ENCODE data around the gene RRAGB.
"Not testable (repeated sequence)": the region's sequence is repeated elsewhere in the genome, so short reads cannot be mapped to it uniquely, and the experiment has no call there.

RRAGB gene

GRCh38 chrX:55717521-55718497 lies at the start of gene RRAGB:
RRAGB (plus strand) TSS chrX:55717749; CDS start chrX:55718328, 579 bp downstream.
- DNase-seq (ENCODE audit: extremely low spot score) = peak; percentile 88
- CTCF ChIA-PET = interaction anchor here (0.7 to 1.4 kb wide), 12 partner anchors 10 to 266 kb away, joined by 3 to 9 read pairs (median 4); partner anchors contain the start of gene MAGEH1
- TF ChIP-seq CTCF (IDR thresholded peaks at IDR 0.05; ENCODE audit: control extremely low read depth, extremely low read depth, low read depth, missing control alignments) = peak; percentile 52
- POLR2A ChIA-PET = interaction anchor here (1.0 kb wide), 1 partner anchor 266 kb away, joined by 4 read pairs; the partner anchor contains the start of gene MAGEH1

DNA sequence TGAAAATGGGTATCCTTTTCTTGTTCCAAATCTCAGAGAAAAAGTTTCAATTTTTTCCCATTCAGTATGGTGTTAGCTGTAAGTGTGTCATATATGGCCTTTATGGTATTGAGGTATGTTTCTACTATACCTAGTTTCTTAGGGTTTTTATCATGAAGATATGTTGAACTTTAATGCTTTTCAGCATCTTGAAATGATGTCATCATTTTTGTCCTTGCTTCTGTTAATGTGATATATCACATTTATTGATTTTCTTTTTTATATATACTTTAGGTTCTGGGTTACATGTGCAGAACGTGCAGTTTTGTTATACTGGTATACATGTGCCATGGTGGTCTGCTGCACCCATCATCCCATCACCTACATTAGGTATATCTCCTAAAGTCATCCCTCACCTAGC lies 49.5 kb upstream of the RRAGB start:
- no peak for TF ChIP-seq CTCF (IDR thresholded peaks at IDR 0.05; ENCODE audit: control extremely low read depth, extremely low read depth, low read depth, missing control alignments)
- POLR2A ChIA-PET = no interaction called here
- no peak for DNase-seq (ENCODE audit: extremely low spot score)
- CTCF ChIA-PET = no interaction called here

DNA sequence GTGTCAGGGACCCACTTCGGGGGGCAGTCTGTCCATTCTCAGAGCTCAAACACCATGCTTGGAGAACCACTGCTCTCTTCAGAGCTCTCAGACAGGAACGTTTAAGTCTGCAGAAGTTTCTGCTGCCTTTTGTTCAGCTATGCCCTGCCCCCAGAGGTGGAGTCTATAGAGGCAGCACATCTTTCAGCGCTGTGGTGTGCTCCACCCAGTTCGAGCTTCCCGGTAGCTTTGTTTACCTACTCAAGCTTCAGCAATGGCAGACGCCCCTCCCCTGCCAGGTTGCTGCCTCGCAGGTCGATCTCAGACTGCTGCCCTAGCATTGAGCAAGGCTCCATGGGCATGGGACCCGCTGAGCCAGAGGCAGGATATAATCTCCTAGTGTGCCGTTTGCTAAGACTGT lies 29.0 kb upstream of the RRAGB start:
- POLR2A ChIA-PET; DNase-seq (ENCODE audit: extremely low spot score); CTCF ChIA-PET: not testable (repeated sequence)

- ChIA-PET POLR2A (no interaction called here), CTCF (no interaction called here)
- no peak for DNase-seq (ENCODE audit: extremely low spot score)
- no peak for TF ChIP-seq CTCF (IDR thresholded peaks at IDR 0.05; ENCODE audit: control extremely low read depth, extremely low read depth, low read depth, missing control alignments)
These were observed 22.1 kb upstream of the RRAGB start for GRCh38 chrX:55695227-55696018.

DNA sequence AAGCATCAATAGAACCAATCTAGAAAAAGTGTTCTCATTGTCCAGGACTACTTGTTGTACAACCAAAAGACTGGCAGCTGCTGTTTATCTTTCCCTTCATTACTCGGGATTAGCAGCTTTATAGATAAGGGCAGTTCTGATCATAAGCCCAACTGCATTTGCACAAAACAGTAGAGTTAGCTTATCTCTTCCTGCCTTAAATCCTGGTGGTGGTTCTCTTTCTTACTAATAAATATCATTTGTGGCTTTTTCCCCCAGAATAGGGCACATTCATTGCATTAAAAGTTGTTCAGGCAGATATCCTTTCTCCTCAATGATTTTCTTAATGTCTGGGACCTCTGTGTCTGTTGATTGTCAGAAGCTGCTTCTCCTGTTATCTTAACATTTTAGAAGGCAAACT lies 20.2 kb upstream of the RRAGB start:
- no peak for DNase-seq (ENCODE audit: extremely low spot score)
- CTCF ChIA-PET = no interaction called here
- TF ChIP-seq CTCF (IDR thresholded peaks at IDR 0.05; ENCODE audit: control extremely low read depth, extremely low read depth, low read depth, missing control alignments) = no peak
- POLR2A ChIA-PET = no interaction called here

- CTCF ChIA-PET = no interaction called here
- TF ChIP-seq CTCF (IDR thresholded peaks at IDR 0.05; ENCODE audit: control extremely low read depth, extremely low read depth, low read depth, missing control alignments) = no peak
These were observed 14.9 kb upstream of the RRAGB start for GRCh38 chrX:55702671-55703070.

GRCh38 chrX:55703436-55703835 lies 14.1 kb upstream of the RRAGB start:
- CTCF ChIA-PET; DNase-seq (ENCODE audit: extremely low spot score); POLR2A ChIA-PET: not testable (repeated sequence)

More at GRCh38 chrX:55702671-55703070, 14.9 kb upstream of the RRAGB start:
- POLR2A ChIA-PET = no interaction called here
- DNase-seq (ENCODE audit: extremely low spot score) = no peak

DNA sequence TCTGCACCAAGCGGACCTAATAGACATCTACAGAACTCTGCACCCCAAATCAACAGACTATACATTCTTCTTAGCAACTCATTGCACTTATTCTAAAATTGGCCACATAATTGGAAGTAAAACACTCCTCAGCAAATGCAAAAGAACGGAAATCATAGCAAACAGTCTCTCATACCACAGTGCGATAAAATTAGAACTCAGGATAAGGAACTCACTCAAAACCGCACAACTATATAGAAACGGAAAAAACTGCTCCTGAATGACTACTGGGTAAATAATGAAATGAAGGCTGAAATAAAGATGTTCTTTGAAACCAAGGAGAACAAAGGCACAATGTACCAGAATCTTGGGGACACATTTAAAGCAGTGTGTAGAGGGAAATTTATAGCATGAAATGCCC lies 12.5 kb upstream of the RRAGB start:
- POLR2A ChIA-PET; CTCF ChIA-PET; DNase-seq (ENCODE audit: extremely low spot score): not testable (repeated sequence)

All from GM10248 (cell line).